Uterus (tissue), 2 donors: ENCODE measurements around the gene IRAK1.

ENCODE experiments used
- POLR2A ChIP-seq, 2 donors: fragments of 450-650 bp; IDR thresholded peaks; one replicate each; pipeline ENCODE4 v1.6.1; 2016; ENCODE audit warnings: antibody characterized with exemption in 2 of 2, mild to moderate bottlenecking in 1 of 2, moderate library complexity in 1 of 2
- TF ChIP-seq, protein P1 (sequence below), 4 experiments: fragments of 200-600 bp in 2 of 4; fragments of 450-650 bp in 2 of 4; sonication (generic) in 2 of 4; IDR thresholded peaks; one replicate each; pipeline ENCODE4 v1.5.1; 2016 to 2019; ENCODE audit warnings: antibody characterized with exemption in 4 of 4, mild to moderate bottlenecking in 2 of 4, moderate library complexity in 1 of 4

DNA sequence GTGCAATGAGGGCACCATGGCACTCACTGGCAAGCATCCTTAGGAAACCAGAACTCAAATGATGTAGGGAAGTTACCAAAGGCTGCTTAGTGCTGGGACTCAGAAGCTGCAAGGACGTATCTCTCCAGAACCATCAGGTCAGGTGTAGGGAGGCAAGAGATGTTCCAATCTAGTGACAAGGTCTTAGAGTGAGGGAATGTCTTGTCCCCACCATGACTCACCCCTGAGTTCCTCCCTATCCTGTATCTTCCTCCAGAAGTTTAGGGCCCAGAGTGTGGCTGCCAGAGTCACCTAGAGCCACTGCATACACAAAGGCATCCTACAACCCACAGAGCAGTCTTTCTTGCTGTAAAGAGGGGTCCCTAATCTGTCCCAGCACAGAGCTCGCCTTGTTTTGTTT is 14.1 kb upstream of the IRAK1 start:
- TF ChIP-seq, protein P1, sequence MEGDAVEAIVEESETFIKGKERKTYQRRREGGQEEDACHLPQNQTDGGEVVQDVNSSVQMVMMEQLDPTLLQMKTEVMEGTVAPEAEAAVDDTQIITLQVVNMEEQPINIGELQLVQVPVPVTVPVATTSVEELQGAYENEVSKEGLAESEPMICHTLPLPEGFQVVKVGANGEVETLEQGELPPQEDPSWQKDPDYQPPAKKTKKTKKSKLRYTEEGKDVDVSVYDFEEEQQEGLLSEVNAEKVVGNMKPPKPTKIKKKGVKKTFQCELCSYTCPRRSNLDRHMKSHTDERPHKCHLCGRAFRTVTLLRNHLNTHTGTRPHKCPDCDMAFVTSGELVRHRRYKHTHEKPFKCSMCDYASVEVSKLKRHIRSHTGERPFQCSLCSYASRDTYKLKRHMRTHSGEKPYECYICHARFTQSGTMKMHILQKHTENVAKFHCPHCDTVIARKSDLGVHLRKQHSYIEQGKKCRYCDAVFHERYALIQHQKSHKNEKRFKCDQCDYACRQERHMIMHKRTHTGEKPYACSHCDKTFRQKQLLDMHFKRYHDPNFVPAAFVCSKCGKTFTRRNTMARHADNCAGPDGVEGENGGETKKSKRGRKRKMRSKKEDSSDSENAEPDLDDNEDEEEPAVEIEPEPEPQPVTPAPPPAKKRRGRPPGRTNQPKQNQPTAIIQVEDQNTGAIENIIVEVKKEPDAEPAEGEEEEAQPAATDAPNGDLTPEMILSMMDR (IDR thresholded peaks at IDR 0.05): no peak
- no peak for TF ChIP-seq POLR2A (IDR thresholded peaks at IDR 0.05)
